NCI-H2171 (cell line): Measurements from ENCODE around the gene FAM193B.

ENCODE experiments used
- DNase-seq: peaks from one replicate; lab custom pipeline; 2025; lab: John Stamatoyannopoulos, UW

Gene FAM193B

DNA sequence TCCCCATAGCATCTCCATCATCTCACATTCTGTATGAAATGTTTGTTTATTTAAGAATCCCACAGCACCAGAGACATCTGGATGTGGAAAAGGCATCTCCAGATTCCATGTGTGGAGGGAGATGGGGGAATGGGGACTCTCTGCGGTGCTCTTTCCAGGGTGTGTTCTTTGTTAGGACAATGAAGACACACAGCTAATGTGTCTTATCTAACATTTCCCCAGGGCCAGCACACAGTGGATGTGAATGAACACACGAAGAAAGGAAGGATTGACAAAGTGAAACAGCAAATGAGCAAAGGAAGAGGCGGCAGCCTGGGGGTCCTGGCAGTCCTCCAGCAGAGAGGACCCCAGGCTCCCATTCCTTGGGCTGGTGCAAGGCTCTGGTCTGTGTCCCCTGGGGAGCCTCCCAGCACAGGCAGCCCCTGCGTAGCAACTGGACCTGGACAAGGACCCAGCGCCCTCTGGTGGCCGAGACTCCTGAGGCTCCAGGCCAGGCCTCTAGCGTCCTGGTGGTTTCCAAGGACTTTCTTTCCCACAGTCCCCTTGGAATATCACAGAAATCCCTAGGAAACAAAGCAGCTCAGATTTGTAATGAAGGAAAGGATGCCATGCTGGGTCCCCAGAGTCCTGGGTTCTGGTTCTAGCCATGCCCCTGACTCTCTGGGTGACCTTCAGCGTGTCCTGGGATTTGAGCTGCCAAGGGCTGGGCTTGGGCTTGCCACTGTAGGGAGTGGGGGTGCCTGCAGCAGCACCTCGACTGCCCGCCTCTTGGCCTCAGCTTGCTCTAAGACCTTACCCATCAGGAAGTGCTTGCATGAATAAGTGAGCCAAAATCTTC is 53.5 kb downstream of the FAM193B start:
- peak; percentile 51 for DNase-seq

GRCh38 chr5:177499842-177500241 is 54.5 kb downstream of the FAM193B start:
- no peak for DNase-seq

DNA sequence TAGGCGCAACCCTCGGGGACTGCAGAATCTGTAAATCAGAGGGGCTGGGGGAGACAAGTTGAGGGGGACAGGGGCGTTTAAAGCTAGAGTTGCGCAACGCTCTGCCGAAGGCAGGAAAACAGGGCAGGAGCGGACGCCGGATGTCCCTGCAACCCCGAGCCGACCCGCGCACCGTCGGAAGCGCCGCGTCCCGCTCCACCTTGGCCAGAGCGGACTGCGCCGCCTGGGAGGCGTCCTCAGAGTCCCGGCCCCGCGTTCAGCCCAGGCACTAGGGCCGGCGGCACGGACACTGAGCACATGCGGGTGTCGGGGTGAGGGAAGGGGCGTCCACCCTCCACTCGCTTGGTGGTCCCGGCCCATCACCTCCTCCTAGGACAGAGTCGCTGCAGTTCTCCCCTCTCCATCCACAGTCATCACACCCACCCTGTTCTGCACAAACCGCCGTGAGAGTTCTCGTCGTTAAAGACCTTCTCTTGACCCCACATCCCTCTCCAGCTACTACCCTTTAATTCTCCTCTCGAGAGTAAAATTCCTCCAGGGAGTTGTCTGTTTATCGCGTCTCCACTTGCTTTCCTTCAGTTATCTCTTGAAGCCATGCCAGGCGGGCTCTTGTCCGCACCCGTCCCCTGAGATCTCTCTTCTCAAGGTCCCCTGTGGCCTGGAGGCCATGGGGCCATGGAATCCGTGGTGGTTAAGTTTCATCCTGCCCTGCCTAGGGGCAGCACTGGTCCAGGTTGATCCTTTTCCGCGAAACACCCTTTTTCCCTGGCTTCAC is 56.2 kb downstream of the FAM193B start:
- DNase-seq = no peak

- peak; percentile 73 for DNase-seq
Measured at GRCh38 chr5:177497292-177498012, 56.9 kb downstream of the FAM193B start, which contains the start of gene PDLIM7. Gene PDLIM7, minus strand, starts transcription at chr5:177497604. Its CDS starts 1,092 bp downstream, at chr5:177496512.

DNA sequence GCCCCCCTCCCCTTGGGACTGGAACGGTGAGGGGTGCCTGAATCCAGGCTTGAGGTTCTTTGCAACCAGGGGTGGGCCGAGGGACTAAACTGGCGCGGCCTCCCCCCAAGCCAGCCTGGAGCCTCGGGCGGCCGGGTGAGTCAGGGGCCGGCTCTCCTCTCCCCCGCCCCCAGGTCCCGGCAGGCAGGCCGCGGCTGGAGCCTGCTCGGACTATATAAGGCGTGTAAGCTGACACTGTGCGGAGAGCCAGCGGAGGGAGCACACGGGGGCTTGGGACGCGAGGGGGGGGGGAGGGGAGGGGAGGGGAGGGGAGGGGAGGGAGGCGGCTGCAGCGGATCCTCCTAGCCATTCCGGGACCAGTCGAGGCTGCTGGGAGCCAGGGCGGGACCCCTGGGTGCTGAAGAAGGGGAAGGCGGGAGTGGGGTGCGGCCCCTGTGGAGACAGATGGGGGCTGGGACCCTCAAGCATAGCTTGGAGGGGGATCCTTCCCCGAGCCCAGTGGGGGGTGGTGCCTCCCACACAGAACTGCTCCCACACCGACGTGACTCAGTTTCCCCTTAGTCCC is 57.6 kb downstream of the FAM193B start:
- peak; percentile 32 for DNase-seq

- no peak for DNase-seq
Measured at GRCh38 chr5:177496070-177496726, 58.2 kb downstream of the FAM193B start.

DNA sequence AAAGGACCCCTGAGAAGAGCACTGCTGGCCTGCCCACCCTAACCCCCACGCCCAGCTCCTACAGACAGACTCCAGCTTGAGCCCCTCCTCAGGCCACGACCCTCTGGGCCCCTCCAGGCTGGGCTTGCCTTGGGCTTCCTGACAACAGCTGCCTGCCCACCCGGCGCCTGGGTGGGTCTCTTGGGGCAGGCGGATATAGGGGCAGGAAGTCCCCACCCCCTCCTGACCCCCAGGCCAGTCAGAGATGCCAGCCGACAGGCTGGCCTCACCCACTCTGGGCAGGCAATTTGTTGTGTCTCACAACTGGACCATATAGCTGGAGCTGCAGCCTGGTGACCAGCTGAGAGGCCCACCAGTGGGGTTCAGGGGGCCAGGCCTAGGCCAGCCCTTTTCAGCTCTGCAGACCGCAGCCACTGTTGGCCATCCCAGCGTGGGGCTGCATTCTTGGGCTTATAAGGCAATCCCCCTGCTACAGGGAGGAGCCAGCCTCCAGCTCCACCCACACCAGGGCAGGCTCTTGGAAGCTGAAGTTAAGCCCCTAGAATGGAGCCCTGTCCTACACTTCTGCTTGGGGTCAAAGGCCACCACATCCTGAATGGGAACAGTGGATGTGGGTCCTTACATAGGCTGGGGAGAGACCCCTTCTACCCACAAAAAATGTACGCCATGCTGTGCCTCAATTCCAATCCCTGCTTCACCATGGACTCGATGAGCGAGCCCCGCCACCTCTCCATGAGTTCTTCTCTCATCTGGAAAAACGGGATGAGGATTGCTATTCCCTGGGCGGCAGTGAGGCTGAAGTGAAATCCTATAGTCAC is 58.9 kb downstream of the FAM193B start:
- DNase-seq = no peak

DNA sequence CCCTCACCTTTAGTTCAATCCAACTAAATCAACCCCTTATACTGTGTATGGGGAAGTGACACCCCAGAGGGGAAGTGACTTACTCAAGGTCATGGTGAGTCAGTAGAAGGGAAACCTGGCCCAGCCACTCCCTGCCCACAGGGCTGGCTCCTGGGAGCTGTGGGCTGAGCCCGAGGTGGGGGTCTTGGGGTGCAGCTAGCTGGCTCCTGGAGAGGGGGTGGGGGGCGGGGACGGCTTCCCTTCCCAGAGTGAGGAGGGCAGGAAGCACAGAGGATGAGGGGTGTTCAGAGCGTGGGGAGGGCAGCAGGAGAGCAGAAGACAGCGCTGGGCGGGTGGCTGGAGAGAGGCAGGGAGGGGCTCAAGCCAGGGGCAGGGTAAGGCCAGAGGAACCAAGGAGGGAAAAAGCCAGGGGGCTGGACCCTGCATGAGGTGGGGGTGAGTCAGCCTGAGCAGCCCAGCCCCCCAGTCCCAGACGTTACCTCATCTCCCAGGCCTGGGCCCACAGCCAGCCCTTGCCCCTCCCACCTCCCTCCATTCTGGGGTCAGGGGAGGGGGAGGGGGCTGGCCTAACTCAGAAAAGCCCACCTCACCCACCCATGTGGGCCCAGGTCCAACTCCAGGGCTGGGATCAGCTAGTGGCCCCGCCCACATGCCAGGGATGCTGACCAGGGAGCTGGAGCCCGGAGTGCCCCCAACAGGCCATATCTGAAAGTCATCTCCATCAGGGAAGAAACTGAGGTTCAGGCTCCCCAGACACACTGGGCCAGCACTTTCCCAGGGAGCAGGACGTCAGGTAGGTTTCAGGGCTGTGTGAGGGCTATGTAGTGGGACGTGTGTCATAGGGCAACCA is 59.8 kb downstream of the FAM193B start:
- DNase-seq = no peak

DNA sequence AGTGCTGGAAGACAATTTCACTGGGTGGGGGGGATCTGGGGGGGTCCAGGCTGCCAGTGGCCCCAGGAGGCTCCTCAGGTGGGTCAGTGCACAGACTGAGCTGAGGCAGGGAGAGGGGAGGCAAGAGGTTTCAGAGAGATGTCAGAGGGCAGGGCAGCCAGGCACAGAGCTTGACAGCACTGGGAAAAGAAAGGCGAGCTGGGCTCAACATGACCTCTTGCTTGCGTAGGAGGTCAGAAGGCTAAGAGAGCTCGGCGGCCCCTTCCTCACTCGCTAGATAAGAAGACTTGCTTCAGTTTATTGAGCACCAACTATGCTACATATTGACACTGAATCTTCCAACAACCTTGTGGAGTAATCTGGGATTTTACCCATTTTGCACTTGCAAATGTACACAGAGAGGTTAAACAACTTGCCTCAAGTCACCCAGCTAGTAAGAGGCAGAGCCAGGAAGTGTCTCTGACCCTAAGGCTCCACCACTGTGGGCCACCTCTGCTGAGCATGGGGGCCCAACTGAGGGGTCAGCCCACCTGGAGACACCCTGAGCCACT is 60.5 kb downstream of the FAM193B start:
- DNase-seq = no peak

- DNase-seq = no peak
Measured at GRCh38 chr5:177492841-177493240, 61.5 kb downstream of the FAM193B start.

DNA sequence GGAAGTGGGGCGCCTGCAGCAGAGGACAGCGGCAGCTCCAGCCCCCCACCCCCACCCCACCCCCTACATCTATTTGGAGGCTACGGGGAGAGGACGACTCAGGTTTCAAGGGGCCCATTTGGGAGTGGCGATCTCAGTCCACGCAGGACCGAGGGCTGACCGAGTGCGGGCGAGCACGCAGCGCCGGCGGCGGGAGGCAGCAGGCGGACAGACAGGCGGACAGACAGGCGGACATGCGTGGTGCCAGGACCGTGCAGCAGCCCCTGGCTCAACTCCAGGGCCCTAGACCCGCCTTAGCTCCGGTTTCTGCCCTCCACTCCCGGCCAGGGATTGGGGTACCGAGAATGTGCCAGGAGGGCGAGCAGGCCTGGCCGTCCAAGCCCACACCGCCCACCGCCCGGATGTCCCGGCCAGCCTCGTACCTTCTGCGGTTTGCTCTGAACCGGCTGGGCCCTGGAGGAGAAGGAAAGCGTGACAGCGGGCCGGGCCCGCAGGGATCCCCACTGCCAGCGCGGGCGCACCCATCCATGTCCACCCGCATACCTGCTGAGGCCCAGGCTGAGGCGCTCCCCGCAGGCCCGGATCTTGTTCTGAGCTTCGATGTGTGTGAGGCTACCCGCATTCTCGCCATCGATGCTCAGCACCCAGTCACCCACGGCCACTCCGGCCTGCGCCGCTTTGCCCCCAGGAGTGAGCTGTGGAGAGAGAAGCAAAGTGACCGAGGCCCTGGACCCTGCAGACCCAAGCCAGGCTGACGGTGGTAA is 62.2 kb downstream of the FAM193B start:
- DNase-seq = no peak

DNA sequence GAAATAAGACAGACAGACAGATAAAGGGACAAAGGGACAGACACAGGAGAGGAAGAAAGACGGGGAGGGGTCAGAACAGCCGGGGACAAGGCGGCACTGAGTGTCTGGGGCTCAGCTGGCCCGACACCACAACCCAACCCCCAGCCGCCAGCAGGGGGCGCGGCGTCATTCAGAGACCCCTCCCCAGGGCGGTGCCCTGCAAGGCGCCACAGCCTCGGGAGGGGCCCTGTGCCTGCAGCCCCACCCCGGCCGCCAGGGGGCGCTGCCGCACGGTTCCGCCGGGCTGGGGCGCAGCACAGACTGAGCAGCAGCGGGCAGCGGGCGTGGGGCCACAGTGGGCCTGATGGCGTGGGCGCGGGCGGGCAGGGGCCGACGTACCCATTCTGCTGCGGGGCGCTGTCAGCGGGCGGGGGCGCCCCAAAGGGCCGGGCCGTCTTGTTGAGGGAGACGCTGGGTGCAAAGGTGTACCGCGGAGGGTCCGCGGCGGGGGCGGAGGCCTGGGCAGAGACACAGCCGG is 62.9 kb downstream of the FAM193B start:
- DNase-seq = peak; percentile 27

DNA sequence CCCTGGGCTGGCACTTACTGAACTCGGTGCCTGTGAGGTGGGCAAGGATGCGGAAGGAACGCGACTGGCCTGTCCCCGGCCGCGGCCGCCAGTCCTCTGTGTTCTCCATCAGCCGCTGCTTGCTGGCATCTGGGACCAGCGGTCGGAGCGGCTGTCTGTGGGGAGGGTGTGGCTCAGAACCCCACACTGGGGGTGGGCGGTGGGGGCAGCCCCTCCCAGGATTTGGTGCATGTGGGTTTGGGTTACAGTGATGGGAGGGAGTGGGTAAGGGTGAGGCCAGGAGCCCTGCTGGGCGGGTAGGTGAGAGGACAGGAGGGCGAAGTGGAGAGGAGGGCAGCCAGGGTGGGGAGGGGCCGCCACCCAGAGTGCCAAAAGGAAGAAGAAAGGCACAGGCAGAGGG is 63.4 kb downstream of the FAM193B start:
- no peak for DNase-seq

- no peak for DNase-seq
Measured at GRCh38 chr5:177490311-177490991, 63.9 kb downstream of the FAM193B start.

DNA sequence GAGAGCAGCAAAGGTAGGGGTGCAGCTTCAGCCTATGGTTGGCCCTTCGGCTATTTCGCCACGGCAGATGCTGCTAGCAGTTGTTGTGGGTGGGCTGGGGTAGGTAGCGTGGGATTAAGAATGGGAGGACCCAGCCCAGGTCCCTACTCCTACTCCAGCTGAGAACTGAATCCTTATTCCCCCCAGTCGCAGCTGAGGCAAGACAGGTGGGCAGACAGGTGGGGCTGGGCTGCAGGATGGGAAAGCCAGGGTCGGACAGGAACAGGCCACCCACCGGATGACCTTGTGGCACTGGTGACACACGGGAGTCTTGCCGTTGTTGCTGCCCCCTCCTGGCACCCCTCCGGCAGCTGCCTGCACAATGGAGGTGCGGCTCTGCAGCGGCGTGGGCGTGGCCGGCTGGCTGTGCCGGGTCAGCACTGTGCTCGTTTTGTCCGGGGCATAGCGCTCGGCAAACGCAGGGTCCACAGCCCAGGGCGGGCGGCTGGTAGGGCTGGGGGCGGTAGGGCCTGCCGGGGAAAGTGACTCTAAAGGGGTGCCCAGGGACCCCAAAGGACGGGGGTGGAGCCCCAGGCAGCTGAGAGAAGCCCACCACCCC is 65.1 kb downstream of the FAM193B start:
- DNase-seq = no peak

DNA sequence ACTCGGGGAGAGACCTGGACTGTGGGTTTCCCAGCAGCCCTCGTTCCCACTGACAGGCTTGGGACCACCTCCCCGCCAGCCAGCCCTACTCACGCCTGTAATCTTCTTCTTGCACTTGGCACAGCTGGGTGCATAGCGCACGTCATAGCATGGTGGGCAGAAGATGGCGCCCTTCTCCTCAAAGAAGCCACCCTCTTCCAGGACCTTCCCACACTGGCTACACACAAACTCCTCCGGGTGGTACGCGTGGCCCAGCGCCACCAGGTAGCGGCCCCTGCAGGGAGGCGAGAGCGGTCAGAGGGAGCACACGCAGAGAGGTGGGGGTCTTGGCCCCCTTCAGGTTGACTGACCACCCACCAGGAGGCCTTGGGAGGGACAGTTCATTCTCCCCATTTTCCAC is 66.4 kb downstream of the FAM193B start:
- DNase-seq = no peak

GRCh38 chr5:177487144-177487543 is 67.2 kb downstream of the FAM193B start:
- DNase-seq = no peak
